Kidney epithelial cell (primary cell): ENCODE measurements around the gene GPR142. TPM values are rescaled to one million over a fixed set of nuclear protein-coding genes. Genes with fewer than 3 reads are reported as not detected.

Source experiments
- DNase-seq: peaks from one replicate; pipeline ENCODE4 v3.0.0-alpha.2; 2010; ENCODE audit warnings: low read depth
- H3K27me3 ChIP-seq: 2 replicates; pipeline ENCODE4 v1.6.0; 2011; ENCODE audit warnings: low read length; ENCODE audit not compliant: control insufficient read depth, insufficient read depth
- H3K36me3 ChIP-seq: 2 replicates; pipeline ENCODE4 v1.5.1; 2011; ENCODE audit warnings: low read length; ENCODE audit not compliant: control insufficient read depth, insufficient read depth
- H3K4me3 ChIP-seq: 2 replicates; pipeline ENCODE4 v1.5.1; 2011; ENCODE audit warnings: low read depth, mild to moderate bottlenecking, control low read depth, low read length
- CTCF ChIP-seq: IDR thresholded peaks from 2 replicates; pipeline ENCODE4 v1.5.1; 2011; ENCODE audit warnings: mild to moderate bottlenecking, moderate library complexity, low read length, control low read depth, inconsistent platforms; ENCODE audit not compliant: insufficient read depth, poor library complexity, severe bottlenecking
- total RNA-seq: library from RNA; depleted of rRNA; stranded (reverse); fragments of >200 nt; gene quantifications from 2 replicates; pipeline ENCODE4 v1.2.3, GENCODE V29; 2015

GPR142 gene
- not detected in 2 replicates for total RNA-seq

- DNase-seq, result no peak
- Histone ChIP-seq H3K4me3 (no peak within 1 kb of the TSS), H3K36me3 (no peaks in the 10 kb centered on the region), H3K27me3 (peaks cover 22% of the 10 kb centered on the region)
- TF ChIP-seq CTCF, result no peak
These were observed at the start of gene GPR142 for GRCh38 chr17:74367206-74367605. Gene GPR142 (plus strand): TSS chr17:74367506. CDS start chr17:74369541, 2,035 bp downstream.

GRCh38 chr17:74318391-74318790 is 48.9 kb upstream of the GPR142 start:
- H3K27me3 ChIP-seq, result peaks cover 6% of the 10 kb centered on the region
- no peak for DNase-seq
- no peaks in the 10 kb centered on the region for H3K36me3 ChIP-seq

GRCh38 chr17:74324521-74324920 is 42.8 kb upstream of the GPR142 start:
- DNase-seq, result no peak
- no peak for TF ChIP-seq CTCF
- Histone ChIP-seq H3K4me3 (no peak overlapping the region), H3K36me3 (no peaks in the 10 kb centered on the region), H3K27me3 (peaks cover 26% of the 10 kb centered on the region)

More at GRCh38 chr17:74318391-74318790, 48.9 kb upstream of the GPR142 start:
- H3K4me3 ChIP-seq, result no peak overlapping the region
- TF ChIP-seq CTCF, result no peak

- DNase-seq, result no peak
- no peak for TF ChIP-seq CTCF
- Histone ChIP-seq H3K27me3 (peaks cover 26% of the 10 kb centered on the region), H3K4me3 (no peak overlapping the region), H3K36me3 (no peaks in the 10 kb centered on the region)
These were observed 41.9 kb upstream of the GPR142 start for GRCh38 chr17:74325376-74325742.

- Histone ChIP-seq H3K27me3 (peaks cover 26% of the 10 kb centered on the region), H3K4me3 (no peak within 1 kb of the TSS), H3K36me3 (no peaks in the 10 kb centered on the region)
- TF ChIP-seq CTCF, result no peak
- DNase-seq, result no peak
These were observed 41.4 kb upstream of the GPR142 start, which contains the start of gene KIF19 for GRCh38 chr17:74325743-74326379. Gene KIF19 (plus strand): TSS chr17:74326226. CDS start chr17:74326350, 124 bp downstream.

- no peaks in the 10 kb centered on the region for H3K36me3 ChIP-seq
- peaks cover 26% of the 10 kb centered on the region for H3K27me3 ChIP-seq
- no peak for TF ChIP-seq CTCF
- DNase-seq, result no peak
- no peak overlapping the region for H3K4me3 ChIP-seq
These were observed 40.8 kb upstream of the GPR142 start for GRCh38 chr17:74326506-74326905.
